Prostate gland (tissue), 2 donors: ENCODE results near the gene ZNF19. TPM values are rescaled to one million over a fixed set of nuclear protein-coding genes. Genes with fewer than 3 reads are reported as not detected.

Experiments
- DNase-seq: peaks from one replicate; pipeline ENCODE4 v3.0.0-alpha.2; 2019; ENCODE audit warnings: low spot score
- H3K27ac ChIP-seq, 2 donors: fragments of 200-600 bp; sonication (generic); 2 replicates each; pipeline ENCODE4 v1.5.1; 2017 to 2019
- H3K27me3 ChIP-seq: fragments of 200-600 bp; sonication (generic); replicated peaks from 2 replicates; pipeline ENCODE4 v1.5.1; 2019; ENCODE audit not compliant: insufficient read depth
- H3K36me3 ChIP-seq, 2 donors: fragments of 200-600 bp; sonication (generic); 1 replicate in 1 of 2; 2 replicates in 1 of 2; pipeline versions ENCODE4 v1.5.1 to v1.8.1; 2017 to 2019
- H3K4me1 ChIP-seq: fragments of 200-600 bp; sonication (generic); replicated peaks from 2 replicates; pipeline ENCODE4 v1.5.1; 2019
- H3K4me3 ChIP-seq, 2 donors: fragments of 200-600 bp; sonication (generic); 2 replicates each; pipeline ENCODE4 v1.5.1; 2017 to 2019
- H3K9me3 ChIP-seq: fragments of 200-600 bp; sonication (generic); 2 replicates; pipeline ENCODE4 v1.5.1; 2017
- POLR2A ChIP-seq: fragments of 450-650 bp; IDR thresholded peaks from one replicate; pipeline ENCODE4 v1.6.1; 2016; ENCODE audit warnings: antibody characterized with exemption, mild to moderate bottlenecking
- POLR2AphosphoS5 ChIP-seq: sonication (generic); formaldehyde crosslinking; IDR thresholded peaks from one replicate; pipeline ENCODE4 v1.6.1; 2017; ENCODE audit warnings: antibody characterized with exemption
- WGBS: methylation state at CpG from one replicate; pipeline ENCODE4 v1.1.5; 2018; 5-methylcytosine and 5-hydroxymethylcytosine counted together
- intact Hi-C: fragments of 100-400 bp; cut with DNase I; formaldehyde crosslinking; loops from one replicate; pipeline ENCODE4 v1.14.2; 2022
- total RNA-seq, 2 donors: library from RNA; depleted of rRNA; stranded (reverse); fragments of >200 nt; gene quantifications; one replicate each; pipeline ENCODE4 v1.1.0, GENCODE V29; 2016
- TF ChIP-seq, protein P1 (sequence below), 4 experiments: fragments of 200-600 bp in 2 of 4; fragments of 450-650 bp in 2 of 4; sonication (generic) in 2 of 4; IDR thresholded peaks; 1 replicate in 3 of 4; 2 replicates in 1 of 4; pipeline ENCODE4 v1.5.1; 2016 to 2019; ENCODE audit warnings: antibody characterized with exemption in 4 of 4, mild to moderate bottlenecking in 2 of 4, moderate library complexity in 2 of 4

Gene ZNF19
- total RNA-seq, 2 donors from 2014 or later: 5.3 to 11.5 TPM

DNA sequence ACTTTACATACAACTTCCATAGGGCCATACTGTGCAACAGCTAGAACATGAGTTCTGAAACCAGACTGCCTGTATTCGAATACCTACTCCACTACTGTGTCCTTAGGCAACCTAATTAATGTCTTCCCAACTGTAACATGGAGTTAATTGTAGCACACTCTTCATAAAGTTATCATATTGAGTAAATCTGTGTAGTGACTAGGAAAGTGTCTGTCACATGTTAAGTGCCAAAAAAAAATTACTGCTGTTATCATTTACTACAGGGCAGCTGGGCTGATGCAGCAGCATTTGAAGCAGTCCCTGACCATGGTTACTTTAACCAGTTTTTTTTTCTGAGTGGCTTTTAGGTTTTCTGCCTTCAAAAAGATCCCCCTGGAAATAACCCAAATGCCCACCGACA, 16.2 kb downstream of the ZNF19 start:
- no peak for TF ChIP-seq POLR2AphosphoS5
- TF ChIP-seq POLR2A: no peak
- TF ChIP-seq, protein P1, sequence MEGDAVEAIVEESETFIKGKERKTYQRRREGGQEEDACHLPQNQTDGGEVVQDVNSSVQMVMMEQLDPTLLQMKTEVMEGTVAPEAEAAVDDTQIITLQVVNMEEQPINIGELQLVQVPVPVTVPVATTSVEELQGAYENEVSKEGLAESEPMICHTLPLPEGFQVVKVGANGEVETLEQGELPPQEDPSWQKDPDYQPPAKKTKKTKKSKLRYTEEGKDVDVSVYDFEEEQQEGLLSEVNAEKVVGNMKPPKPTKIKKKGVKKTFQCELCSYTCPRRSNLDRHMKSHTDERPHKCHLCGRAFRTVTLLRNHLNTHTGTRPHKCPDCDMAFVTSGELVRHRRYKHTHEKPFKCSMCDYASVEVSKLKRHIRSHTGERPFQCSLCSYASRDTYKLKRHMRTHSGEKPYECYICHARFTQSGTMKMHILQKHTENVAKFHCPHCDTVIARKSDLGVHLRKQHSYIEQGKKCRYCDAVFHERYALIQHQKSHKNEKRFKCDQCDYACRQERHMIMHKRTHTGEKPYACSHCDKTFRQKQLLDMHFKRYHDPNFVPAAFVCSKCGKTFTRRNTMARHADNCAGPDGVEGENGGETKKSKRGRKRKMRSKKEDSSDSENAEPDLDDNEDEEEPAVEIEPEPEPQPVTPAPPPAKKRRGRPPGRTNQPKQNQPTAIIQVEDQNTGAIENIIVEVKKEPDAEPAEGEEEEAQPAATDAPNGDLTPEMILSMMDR (IDR thresholded peaks at IDR 0.05): no peak
- no peaks in the 10 kb centered on the region for H3K4me1 ChIP-seq
- WGBS: 94% methylated on average over 2 of the region's 2 CpGs
- no peaks in the 10 kb centered on the region for H3K27me3 ChIP-seq
- intact Hi-C loops: no loop called here
- no peaks in the 10 kb centered on the region for H3K9me3 ChIP-seq
- no peak for DNase-seq
- no peak overlapping the region for H3K27ac ChIP-seq
- no peaks in the 10 kb centered on the region for H3K36me3 ChIP-seq
- no peak overlapping the region for H3K4me3 ChIP-seq

DNA sequence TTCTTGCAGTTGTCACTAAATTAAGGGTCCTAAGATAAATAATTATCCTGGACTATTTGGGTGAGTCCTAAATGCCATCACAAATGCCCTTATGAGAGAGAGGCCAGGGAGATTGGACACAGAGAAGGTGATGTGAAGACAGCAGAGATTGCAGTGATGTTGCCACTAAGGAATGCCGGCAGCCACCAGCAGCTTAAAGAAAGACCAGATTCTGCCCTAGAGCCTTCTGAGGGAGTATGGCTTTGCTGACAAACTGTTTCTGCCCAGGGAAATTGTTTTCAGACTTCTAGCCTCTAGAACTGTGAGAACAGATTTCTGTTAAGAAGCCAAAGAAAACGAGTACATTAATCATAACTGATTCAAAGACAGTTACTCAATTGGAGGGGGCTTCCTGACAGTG, 17.1 kb downstream of the ZNF19 start:
- no peaks in the 10 kb centered on the region for H3K36me3 ChIP-seq
- intact Hi-C loops: no loop called here

DNA sequence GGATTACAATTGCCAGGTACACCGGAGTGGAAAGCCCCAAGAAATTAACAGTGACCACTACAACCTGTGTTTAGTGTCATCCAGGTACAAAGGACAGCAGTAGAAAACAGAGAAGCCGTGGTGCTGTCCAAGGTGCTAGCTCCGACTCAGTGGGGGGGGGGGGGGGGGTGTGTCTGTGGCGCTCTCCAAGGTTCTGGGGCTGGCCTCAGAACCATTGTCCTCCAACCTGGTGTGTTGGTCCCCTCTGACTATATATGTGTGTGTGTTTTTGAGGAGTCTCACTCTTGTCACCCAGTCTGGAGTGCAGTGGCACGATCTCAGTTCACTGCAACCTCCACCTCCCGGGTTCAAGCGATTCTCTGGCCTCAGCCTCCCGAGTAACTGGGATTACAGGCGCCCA, 21.3 kb downstream of the ZNF19 start:
- H3K4me3 ChIP-seq: no peak overlapping the region
- H3K9me3 ChIP-seq: no peaks in the 10 kb centered on the region
- H3K36me3 ChIP-seq: no peaks in the 10 kb centered on the region
- H3K4me1 ChIP-seq: no peaks in the 10 kb centered on the region
- no peak for DNase-seq
- no peak overlapping the region for H3K27ac ChIP-seq
- no peaks in the 10 kb centered on the region for H3K27me3 ChIP-seq
- intact Hi-C loops: no loop called here
- WGBS: 31% methylated on average over 9 of the region's 9 CpGs
- TF ChIP-seq, protein P1 (IDR thresholded peaks at IDR 0.05): no peak
- TF ChIP-seq POLR2AphosphoS5: no peak
- TF ChIP-seq POLR2A: no peak

More for the DNA sequence above, 17.1 kb downstream of the ZNF19 start:
- no peaks in the 10 kb centered on the region for H3K4me1 ChIP-seq
- H3K27ac ChIP-seq: no peak overlapping the region
- no peak for DNase-seq
- 65% methylated on average over 2 of the region's 2 CpGs for WGBS
- no peaks in the 10 kb centered on the region for H3K27me3 ChIP-seq
- no peak for TF ChIP-seq POLR2A
- TF ChIP-seq POLR2AphosphoS5: no peak
- TF ChIP-seq, protein P1 (IDR thresholded peaks at IDR 0.05): no peak
- no peak overlapping the region for H3K4me3 ChIP-seq
- H3K9me3 ChIP-seq: no peaks in the 10 kb centered on the region

DNA sequence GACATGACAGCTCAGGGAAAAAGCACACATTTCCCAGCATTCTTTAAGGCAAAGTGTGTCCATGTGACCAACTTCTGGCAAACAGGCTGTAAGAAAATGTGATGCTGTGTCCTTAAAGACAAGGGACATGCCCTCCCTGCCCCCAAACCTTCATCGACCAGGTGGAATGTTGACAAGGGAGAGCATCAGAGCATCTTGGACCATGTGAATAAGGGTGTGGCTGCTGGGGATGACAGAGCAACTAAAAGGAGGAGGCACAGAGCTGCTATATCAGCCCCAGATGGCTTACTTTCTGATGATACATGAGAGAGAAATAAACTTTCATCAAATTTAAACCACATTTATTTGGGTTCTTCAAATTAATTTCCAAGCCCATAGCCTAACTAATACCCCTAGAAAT, 24.9 kb downstream of the ZNF19 start:
- no peaks in the 10 kb centered on the region for H3K4me1 ChIP-seq
- WGBS: 28% methylated on average over 1 of the region's 1 CpG
- H3K36me3 ChIP-seq: no peaks in the 10 kb centered on the region
- no peaks in the 10 kb centered on the region for H3K27me3 ChIP-seq
- H3K27ac ChIP-seq: no peak overlapping the region
- DNase-seq: no peak
- intact Hi-C loops: no loop called here
- TF ChIP-seq POLR2AphosphoS5: no peak
- TF ChIP-seq POLR2A: no peak
- TF ChIP-seq, protein P1 (IDR thresholded peaks at IDR 0.05): no peak
- no peak overlapping the region for H3K4me3 ChIP-seq
- H3K9me3 ChIP-seq: no peaks in the 10 kb centered on the region

DNA sequence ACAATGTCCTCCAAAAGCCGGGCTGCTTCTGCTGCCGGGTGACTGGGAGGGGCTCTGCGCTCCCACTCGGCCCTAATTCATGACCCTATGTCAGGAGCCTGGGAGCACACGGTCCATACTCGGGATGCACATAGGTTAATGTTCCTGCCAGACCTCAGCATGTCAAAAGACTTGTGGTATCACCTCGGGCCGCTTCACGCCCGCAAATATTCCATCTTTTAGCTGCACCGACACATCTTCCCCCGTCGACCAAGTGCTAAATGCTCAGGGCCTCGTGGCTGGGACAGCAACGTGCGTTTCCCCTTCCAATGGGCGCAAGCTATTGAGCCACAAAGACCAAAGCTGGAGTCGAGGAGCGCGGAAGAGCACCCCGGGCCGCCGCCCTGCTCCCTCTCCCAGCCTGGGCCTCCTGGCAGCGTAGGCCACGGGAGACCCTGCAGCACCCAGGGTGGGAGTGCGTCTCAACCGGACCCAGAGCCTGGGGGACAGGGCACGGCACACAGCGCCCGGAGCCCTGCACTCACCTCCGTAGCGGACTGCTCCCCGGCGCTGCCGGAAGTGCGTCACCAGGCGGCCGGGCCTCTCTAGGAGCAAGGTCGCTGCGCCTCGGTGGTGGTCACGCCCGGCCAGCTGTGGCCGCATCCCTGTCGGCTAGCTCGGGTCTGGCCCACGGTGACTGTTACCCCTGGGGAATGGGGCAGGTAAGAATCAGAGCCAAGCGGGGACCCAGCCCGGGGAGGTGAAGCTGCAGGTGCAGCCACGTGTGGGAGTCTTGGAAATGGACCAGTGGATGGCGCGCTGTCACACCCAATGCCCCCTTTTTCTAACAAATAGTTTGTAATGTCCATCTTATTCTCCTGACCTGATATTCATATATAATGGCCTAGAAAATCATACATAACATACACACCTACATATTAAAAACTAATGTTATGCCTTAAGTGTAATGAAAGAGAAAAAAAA, 27.2 kb downstream of the ZNF19 start, which contains the start of gene ZNF23:
Gene ZNF23 (minus strand): TSS at position 562 of the 963 bp plus-strand sequence. CDS start 5,451 bp downstream, outside the sequence.
- intact Hi-C loops: loop anchor here (1.0 kb wide), 1 partner anchor 22 kb away; no protein-coding TSS in a partner anchor
- Histone ChIP-seq H3K4me1 (no peaks in the 10 kb centered on the region), H3K27me3 (no peaks in the 10 kb centered on the region), H3K4me3 (peak within 1 kb of the TSS; percentile 87 to 90), H3K27ac (peak within 1 kb of the TSS; percentile 75), H3K9me3 (no peaks in the 10 kb centered on the region), H3K36me3 (no peaks in the 10 kb centered on the region)
- TF ChIP-seq POLR2AphosphoS5: peak; percentile 95
- TF ChIP-seq POLR2A: peak; percentile 43
- TF ChIP-seq, protein P1 (IDR thresholded peaks at IDR 0.05): peak in 3 of 4 experiments; percentile 17 to 36 (median 21)
- under 1% methylated on average over 51 of the region's 52 CpGs for WGBS
- DNase-seq: peak; percentile 73
